Hindlimb muscle (tissue), 1 donor: ENCODE measurements around the gene SLC2A10. TPM values are rescaled to one million over a fixed set of nuclear protein-coding genes. Genes with fewer than 3 reads are reported as not detected.
"Not testable (repeated sequence)": the region's sequence is repeated elsewhere in the genome, so short reads cannot be mapped to it uniquely, and the experiment has no call there.

Experiments
- DNase-seq: peaks from one replicate; pipeline ENCODE4 v3.0.0-alpha.2; 2013
- polyA plus RNA-seq: library from polyadenylated mRNA; unstranded; fragments of 120-200 nt; gene quantifications from one replicate; pipeline ENCODE4 v1.2.1, GENCODE V29; 2013; ENCODE audit not compliant: insufficient read length

Gene SLC2A10
- 16.6 TPM for polyA plus RNA-seq

DNA sequence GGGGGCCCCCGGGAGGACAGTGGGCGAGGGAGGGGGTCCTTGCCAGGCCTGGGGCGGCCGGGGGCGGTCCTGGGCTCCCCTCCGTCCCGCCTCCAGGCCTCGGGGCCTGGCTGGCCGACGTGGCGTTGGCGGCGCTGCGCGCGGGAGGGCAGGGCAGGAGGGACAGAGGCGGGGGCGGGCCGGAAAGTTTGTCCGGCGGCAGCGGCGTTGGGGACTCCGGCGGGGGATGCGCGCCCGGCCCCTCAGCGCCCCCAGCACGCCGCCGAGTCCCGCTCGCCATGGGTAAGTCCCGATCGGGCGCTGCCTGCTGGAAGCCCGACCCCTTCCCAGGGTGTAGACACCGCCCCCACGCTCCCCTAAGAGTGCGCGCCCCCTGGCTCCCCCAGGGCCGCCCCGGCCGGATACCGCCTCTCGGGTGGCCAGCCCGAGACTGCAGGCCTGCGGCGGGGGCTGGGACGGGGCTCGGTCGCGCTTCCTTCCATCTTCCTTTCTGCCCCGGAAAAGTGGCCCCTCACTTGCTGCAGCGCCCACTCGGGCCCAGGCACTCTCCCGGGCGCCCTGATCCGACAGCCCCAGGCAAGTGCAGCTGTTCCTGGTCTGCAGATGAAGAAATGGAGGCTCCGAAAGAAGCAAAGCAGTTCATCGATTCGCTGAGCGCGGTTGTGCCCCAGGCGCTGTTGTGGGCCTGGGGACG, at the start of gene SLC2A10:
SLC2A10 (plus strand) TSS at position 191 of the 694 bp plus-strand sequence; CDS start at position 279, 88 bp downstream.
- DNase-seq: peak; percentile 83

DNA sequence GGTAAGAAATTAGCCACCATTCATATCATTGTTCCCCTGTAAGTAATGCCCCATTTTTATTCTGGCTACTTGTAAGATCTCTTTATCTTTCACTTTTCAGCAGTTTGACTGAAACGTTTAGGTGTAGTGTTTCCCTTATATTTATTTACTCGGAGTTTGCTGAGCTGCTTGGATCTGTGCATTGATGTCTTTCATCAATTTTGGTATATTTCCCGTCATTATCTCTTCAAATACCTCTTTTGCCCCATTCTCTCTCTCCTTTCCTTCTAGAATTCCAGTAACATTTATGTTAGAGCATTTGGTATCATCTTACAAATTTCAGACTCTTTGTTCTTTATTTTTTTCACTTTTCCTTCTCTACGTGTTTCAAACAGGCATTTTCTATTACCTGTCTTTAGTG, 49.0 kb upstream of the SLC2A10 start:
- no peak for DNase-seq

DNA sequence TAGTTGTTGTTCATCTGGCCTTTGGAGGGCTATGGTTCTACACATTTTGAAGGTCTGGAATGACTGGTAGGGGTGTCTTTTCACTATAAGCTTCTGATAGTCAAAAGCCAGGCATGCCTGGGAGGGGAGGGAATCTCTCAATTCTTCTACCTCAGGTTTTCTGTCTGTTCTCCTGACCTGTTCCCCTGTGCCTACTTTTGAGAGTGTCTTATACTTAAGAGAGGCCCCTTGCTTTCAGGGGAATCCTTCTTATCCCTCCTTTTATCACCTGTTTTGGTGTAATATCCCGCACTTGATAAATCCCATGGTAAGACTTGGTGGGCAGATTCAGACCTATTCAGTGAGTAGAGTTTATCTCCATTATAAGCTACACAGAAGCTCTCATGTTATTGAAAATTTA, 47.8 kb upstream of the SLC2A10 start:
- DNase-seq: no peak

DNA sequence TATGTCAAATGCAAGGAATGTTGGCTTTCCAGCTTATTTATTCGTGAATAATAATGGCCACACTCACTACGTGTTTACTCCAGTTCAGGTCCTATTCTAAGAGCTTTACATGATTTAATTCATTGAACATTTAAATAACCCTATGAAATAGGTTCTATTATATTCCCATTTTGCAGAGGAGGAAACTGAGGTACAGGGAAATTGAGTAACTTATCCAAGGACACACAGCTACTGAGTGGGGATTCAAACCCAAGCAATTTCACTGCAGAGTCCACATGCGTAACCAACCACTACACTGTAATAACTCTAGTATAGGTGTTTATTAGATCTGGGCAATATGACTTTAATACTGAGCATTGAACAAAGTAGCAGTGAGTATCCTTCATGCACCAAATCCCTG, 45.9 kb upstream of the SLC2A10 start:
- DNase-seq: no peak

DNA sequence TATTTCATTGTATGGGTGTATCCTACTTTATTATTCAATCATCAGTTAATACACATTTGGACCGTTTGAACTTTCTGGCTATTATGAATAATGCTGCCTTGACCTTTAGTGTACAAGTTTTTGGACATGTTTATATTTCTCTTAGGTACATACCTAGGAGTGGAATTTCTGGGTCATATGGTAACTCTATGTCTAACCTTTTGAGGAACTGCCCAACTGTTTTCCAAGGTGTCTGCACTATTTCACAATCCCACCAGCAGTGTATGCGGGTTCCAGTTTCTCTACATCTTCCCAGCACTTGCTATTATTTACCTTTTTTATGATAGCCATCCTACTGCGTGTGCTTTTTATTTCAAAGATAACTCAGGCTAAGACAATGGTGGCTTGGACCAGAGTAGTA, 43.8 kb upstream of the SLC2A10 start:
- no peak for DNase-seq

DNA sequence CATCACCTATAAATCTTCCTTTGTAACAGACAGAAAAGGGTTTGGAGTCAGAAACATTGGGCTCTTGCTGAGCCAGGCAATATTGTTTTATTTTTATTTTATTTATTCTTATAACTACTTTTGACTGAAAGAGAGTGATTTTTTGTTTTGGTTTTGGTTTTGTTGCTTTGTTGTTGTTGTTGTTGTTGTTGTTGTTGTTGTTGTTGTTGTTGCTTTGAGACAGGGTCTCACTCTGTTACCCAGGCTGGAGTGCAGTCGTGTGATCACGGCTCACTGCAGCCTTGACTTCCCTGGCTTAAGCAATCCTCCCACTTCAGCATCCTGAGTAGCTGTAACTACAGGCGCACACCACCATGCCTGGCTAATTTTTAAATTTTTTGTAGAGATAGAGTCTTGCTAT, 43.1 kb upstream of the SLC2A10 start:
- no peak for DNase-seq

DNA sequence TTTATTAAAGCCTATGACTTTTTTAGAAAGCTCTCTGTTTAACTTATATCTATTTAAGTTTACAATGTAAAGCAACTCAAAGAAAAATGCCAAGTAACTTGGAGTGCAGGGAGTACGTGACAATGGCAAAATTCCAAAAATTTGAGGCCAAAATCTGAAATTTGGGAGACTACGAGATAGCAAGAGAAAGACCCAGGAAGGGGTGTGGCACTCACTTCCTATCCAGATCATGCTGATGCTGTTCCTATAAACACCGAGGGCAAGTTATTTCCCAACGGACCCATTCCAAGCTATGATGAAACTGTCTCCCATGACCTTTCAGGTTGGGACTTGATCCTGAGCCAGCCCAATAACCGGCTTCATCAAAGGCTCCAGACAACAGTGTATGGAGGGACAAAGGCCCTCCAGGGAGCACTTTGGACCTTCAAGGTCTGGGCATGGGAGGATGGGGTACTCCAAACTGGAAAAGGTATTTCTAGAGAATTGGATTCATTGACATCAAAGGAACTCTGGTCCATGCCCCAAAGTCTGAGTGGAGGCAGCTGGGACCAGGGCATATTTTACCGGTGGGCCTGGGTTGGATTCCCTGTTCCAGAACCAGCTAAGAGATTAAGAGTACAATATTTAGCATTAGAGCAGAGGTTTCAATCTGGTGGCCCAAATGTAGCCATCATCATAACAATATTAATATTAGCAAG, 42.5 kb upstream of the SLC2A10 start:
- no peak for DNase-seq

DNA sequence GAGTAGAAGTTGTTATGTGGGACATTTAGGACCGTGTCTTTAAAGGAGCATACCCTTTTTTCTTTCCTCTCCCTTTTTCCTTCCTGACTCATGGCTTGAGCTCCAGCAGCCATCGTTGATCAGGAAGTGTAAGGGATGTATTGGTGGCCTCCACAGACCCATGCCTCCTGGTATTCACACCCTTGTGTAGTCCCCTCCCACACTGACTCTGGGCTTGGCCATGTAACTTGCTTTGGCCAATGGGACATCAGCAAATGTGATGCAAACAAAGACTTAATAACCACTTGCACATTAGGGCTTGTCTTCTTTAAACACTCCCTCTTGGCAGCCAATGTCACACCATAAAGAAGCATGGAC, 39.2 kb upstream of the SLC2A10 start:
- DNase-seq: no peak

DNA sequence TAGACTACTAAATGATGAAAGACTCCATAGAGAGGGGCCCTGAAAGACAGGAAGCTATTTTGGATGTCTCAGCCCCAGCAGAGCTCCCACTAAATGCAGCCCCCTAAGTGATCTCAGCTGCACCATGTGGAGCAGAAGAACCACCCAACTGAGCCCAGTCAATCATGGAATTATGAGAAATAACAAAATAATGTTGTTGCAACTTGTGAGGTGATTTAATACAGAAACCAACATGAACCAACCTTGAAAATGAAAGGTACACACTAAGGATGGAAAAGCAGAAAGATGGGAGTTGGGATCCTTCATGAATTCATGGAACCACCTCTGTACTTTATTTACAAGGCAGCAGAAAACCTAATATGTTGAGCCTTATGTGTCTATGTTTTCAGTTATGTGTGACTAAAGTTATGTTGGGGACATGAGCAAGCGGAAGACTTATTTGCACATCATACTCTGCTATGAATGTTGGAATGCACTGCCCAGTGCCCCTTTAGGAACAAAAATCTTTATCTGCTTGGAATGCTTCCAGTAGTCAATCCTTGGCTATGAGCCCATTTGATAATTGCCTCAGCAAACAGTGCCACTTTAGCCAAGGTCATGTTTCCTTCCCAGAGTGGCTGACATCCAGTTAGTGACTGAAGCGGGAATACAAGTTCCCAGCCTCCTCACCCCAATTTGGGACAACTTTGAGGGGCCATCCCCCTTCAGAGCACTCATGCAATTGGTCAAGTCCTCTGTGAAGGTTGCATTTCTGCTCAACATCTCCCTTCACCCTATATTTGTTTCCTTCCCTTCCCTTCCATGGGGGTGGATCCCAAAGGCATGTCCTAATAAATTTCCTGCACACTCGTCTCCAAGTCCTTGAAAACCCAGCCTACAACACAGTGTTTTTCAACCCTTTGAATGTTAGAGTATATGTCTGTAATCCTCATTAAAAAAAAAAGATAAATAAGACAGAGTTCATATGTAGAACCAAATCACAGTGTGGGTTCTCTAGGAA, 38.6 kb upstream of the SLC2A10 start:
- DNase-seq: no peak

DNA sequence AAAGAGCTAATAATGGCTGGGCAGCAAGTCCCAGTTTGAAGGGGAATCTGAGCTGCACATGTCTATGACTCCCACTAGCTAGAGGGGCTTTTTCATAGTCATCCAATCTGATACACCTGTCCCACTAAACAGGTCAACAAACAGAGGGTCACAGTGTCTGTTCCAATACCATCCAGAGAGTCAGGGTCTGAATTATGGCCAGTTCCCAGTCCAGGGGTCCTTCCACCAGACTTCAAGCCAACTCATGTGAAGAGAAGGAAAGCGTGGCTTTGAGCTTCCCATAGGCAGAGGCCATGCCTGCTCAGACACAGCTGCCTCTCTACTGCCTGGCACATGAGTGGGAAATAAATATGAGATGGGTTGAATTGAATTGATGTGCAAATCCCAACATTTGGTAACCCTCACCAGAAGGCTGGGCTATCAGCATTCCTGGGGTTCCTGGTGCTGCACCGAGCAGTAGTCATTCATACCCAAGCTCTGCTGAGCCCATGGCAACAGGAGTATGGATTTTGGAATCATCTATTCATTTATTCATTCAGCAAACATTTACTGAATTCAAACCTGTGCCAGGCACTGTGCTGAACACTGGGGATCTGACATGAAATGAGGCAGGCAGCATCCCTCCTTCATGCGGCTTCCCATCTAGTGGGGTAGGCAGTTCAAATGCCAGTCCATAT, 37.4 kb upstream of the SLC2A10 start:
- no peak for DNase-seq

DNA sequence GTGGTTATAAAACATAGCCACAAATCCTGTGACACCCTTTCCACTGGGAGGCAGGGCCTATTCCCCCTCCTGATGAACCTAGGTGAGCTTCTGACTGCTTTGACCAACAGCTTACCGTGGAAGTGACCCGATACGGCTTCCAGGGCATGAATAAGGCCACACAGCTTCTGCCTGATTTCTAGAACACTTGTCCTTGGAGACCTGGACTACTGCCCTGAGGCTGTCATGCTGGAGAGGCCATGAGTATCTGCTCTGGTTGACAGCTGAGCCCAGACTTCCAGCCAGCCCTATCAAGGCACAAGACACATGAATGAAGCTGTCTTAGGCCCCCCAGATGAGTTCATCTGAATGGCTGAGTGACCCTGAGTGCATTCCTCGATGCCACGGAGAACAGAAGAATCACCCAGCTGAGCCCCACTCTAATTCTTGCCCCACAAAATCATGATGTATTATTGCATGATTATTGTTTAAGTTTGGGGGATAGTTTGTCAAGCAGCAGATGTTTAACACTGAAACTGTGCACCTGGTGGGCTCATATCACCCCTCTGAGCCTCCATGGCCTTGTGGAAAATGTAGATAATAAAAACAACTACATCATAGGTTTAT, 36.8 kb upstream of the SLC2A10 start:
- DNase-seq: no peak

DNA sequence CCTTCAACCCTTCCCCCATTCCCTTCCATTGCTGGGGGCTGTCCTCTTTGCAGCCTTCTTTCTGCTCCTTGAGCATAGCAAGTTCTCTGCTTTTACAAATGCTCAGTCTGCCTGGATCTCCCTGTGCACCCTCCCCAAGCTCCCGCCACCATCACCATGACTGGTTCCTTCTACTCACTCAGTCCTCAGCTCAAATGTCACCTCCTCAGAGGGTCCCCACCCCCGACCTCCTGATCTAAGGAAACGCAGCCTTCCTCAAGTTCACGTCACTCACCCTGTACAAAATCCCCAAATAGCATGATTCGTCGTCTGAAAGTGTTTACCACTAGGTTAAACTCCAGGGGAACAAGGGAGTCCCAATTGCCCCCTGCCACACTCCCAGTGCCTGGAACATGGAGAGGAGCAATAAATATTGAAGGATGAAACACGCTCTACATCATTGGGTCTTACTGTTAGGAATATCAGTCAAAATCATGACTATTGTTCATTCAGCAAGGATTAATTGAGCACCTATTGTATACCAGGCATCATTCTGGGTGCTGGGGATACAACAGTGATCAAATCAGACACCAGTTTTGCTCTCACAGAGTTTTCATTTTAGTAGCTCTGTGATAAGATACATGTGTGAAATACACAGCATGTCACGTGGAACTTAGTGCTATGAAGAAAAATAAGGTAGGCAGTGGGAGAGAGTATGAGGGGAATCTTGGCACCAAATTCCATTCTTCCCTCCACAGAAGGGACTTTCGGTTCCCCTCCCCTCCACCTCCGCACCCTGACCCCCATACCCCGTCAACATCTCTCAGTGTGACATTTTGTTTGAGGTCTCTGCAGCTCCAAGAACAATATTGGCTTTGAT, 35.8 kb upstream of the SLC2A10 start:
- DNase-seq: no peak

DNA sequence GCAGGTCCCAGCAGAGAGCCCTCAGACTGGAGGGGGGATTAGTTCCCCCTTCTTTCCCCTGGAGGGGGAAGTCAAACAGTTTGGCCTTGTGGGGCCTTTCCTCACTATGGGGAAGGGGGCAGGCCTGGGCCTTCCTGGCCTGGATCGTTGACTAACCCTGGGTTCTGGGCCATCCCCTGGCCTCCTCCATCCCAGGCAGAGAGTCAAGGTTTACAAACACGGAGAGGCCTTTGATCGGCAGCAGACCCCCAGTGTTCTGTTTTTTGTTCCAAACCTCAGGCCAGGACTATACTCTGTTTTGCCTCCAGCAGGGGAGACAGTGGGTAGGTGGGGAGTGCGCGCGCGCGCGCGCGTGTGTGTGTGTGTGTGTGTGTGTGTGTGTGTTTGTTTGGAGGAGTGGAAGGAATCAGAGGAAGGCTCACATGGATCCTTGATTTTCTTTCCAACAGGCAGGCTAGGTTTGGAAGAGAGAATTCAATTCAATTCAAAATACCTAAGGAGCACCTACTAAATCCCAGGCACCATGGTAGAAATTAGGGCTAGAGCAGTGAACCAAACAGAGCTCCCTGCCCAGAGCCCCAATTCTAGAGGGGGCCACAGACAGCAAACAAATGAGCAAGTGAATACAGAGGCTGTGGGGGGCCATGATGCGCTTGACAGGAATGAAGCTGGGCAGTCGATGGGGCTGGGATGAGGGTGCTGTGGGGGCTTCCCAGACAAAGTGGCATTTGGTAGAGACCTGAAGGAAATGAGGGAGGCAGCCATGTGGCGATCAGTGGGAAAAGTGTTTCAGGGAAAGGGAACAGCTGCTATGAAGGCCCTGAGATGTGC, 35.0 kb upstream of the SLC2A10 start:
- no peak for DNase-seq

DNA sequence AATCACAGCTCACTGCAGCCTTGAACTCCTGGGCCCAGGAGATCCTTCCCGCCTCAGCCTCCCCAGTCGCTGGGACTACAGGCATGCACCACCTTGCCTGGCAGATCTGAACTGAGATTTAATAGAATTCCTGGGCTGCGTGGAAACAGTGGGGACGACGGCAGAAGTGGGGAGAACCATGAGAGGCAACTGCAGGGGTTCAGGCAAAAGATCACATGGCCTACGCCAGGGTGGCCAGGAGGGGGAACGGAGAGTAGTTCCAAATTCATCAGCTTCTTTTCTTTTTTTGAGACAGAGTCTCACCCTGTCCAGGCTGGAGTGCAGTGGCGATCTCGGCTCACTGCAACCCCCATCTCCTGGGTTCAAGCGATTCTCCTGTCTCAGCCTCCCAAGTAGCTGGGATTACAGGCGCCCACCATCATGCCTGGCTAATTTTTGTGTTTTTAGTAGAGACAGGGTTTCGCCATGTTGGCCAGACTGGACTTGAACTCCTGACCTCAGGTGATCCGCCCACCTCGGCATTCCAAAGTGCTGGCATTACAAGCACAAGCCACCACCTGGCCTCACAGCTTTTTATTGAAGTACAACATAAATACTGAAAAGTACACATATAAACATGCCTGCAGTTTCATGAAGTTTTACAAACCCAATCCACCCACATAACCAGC, 32.7 kb upstream of the SLC2A10 start:
- DNase-seq: not testable (repeated sequence)

DNA sequence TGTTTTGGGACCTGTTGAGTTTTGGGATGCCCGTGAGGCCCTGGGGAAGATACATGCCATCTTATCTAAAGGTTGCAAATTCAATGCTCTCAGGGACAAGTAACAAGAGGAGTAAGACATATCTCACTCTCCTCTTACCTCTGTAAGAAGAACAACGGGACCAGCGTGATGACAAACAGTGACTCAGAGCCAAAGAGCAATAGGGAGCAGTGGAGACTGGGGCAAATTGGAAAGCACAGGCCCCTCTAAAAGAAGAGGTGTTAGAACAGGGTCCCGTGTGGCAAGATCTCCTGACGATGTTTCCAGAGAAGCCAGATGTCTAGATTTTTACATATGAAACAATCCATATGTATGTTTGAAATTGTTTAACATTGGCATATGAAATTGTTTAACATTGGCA, 31.8 kb upstream of the SLC2A10 start:
- no peak for DNase-seq

DNA sequence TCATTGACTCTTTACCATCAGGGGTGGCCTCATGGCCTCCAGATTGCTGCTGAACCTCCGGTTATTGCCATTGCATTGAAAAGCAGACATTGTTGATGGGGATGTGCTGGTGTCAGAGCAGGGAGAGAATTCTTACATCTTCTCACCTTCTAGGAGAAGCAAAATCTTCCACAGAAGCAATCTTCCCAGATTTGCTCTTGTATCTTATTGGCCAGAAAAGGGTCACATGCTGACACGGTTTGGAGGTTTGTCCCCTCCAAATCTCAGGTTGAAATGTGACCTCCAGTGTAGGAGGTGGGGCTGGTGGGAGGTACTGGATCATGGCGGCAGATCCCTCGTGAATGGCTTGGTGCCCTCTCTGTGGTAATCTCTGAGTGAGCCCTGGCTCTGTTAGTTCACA, 30.9 kb upstream of the SLC2A10 start:
- no peak for DNase-seq

DNA sequence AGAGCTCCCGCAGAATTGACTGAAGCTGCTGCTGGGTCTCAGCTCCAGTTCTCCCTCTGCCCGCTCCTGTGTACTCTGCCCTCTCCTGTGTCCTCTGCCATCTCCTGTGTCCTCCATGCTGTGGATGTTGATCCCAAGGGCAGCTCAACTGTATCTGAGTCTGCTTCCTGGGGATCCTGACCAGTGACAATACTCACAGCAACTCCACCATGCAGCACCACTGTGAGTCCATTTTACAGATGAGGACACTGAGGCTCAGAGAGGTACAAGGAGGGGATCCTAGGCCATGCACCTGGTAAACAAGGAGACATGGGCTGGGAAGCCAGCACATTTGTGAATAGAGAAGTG, 28.8 kb upstream of the SLC2A10 start:
- DNase-seq: no peak

DNA sequence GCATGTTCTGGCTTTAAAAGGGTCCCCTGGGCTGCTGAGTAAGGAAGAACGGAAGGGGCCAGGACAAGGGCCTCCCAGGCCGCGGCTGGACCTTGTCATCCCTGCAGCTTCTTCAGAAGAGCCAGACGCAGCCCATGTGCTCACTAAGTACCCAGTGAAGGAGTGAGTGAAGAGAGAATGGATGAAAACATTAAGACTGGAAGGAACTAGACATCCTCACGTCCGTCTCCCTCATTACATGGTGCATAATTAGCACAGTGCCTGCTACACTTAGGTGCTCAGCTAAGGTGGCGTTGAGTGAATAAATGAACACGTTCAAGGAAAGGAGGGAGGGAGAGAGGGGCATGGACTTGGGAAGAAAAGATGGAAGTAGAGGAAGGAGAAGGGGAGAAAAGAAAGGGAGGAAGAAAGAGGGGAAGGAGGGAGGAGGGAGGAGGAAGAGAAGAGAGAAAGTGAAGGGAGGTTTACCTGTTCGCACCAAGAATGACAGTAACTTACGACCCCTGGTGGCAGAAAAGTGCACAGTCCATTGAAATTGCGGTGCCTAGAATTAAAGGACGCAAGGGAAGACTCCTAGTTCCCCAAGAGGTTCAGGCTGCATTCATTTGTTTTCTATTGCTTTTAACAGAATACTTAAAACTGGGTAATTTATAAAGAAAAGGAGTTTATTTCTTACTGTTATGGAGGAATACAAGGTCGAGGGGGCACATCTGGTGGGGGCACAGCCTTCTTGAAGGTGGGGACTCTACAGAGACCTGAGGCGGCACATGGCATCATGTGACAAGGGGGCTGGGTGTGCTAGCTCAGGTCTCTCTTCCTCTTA, 28.2 kb upstream of the SLC2A10 start:
- DNase-seq: peak; percentile 56
